Measurements from ENCODE around the gene SORCS2. TPM values are rescaled to one million over a fixed set of nuclear protein-coding genes. Genes with fewer than 3 reads are reported as not detected.
A peak's percentile ranks its signal among the peaks of the same experiment; 100 is the strongest.

Gene SORCS2
- total and polyA plus RNA-seq, 2 of the 4 experiments (the other 2 are of a cell fraction), result 0.36 to 0.62 TPM

- CTCF ChIA-PET, result no interaction called here
- H3K36me3 ChIP-seq (ENCODE audit: control insufficient read depth, insufficient read depth, low read length), result no peaks in the 10 kb centered on the region
- H2BK20ac ChIP-seq (ENCODE audit: low read depth, low read length), result no peak overlapping the region
- POLR2A ChIA-PET (ENCODE audit: unreplicated experiment), result no interaction called here
- in situ Hi-C loops (cut with MboI; ENCODE audit: low sequenced_read_pairs) (no loop called here), dilution Hi-C loops (cut with HindIII; ENCODE audit: low sequenced_read_pairs, unreplicated experiment) (no loop called here), intact Hi-C loops (cut with micrococcal nuclease) (no loop called here)
- no peak overlapping the region for H4K91ac ChIP-seq (ENCODE audit: insufficient read depth, low read depth, low read length)
- ATAC-seq (ENCODE audit: low read depth) (peak; percentile 70), DNase-seq (peak; percentile 57)
- no peak overlapping the region for H2AK9ac ChIP-seq (replicated peaks; ENCODE audit: low read depth, low read length, poor library complexity)
- H3K9ac ChIP-seq (ENCODE audit: low read depth, low read length), result no peak overlapping the region
- no peak overlapping the region for H2AK5ac ChIP-seq (ENCODE audit: low read depth, low read length)
- H3K27me3 ChIP-seq (ENCODE audit: control insufficient read depth, insufficient read depth, low read length), result peaks cover 11% of the 10 kb centered on the region
- no peak overlapping the region for H2BK15ac ChIP-seq (ENCODE audit: low read depth, low read length)
- no peak overlapping the region for H3K14ac ChIP-seq (replicated peaks; ENCODE audit: low read depth, low read length)
- no peak overlapping the region for H3K18ac ChIP-seq (ENCODE audit: low read depth, low read length)
- H3K79me1 ChIP-seq (ENCODE audit: low read depth in 1 of 2, low read length in 2 of 2), result no peaks in the 10 kb centered on the region
- H2BK5ac ChIP-seq (ENCODE audit: low read depth, low read length, poor library complexity, severe bottlenecking), result no peak overlapping the region
- H4K8ac ChIP-seq (ENCODE audit: low read depth in 2 of 2, low read length in 2 of 2), result no peak overlapping the region
- H3K23ac ChIP-seq (ENCODE audit: low read depth, low read length), result no peak overlapping the region
- no peak overlapping the region for H3K27ac ChIP-seq (ENCODE audit: insufficient read depth, low read length)
- no peak for TF ChIP-seq RAD21 (IDR thresholded peaks at IDR 0.05; ENCODE audit: low read length)
- peak; percentile 28; the same call in 1 of the 2 replicates for TF ChIP-seq MAZ (IDR thresholded peaks at IDR 0.05; ENCODE audit: borderline replicate concordance, low read depth, low read length)
- TF ChIP-seq CHD1 (IDR thresholded peaks at IDR 0.05; ENCODE audit: low read depth, low read length), result no peak
- TF ChIP-seq SMC3 (IDR thresholded peaks at IDR 0.05; ENCODE audit: low read depth, low read length), result no peak
- 0 out of 2 replicates have a peak, but pooled peaks have one; percentile 10 for TF ChIP-seq CTCF (conservative IDR thresholded peaks at IDR 0.05; ENCODE audit: low read depth, low read length)
- no peaks in the 10 kb centered on the region for H4K20me1 ChIP-seq (ENCODE audit: insufficient read depth, low read length)
- H3K9me1 ChIP-seq (ENCODE audit: insufficient read depth, low read length), result no peaks in the 10 kb centered on the region
- H3K4me3 ChIP-seq (ENCODE audit: insufficient read depth, low read depth, low read length), result no peak overlapping the region
- no peak overlapping the region for H3K4ac ChIP-seq (ENCODE audit: low read depth, low read length)
- peaks cover 6% of the 10 kb centered on the region for H3K4me1 ChIP-seq (ENCODE audit: control insufficient read depth, insufficient read depth, low read length)
- no TSS peak for BruUV-seq (replicated peaks)
- WGBS, 2 experiments (ENCODE audit: extremely low coverage in 2 of 2, insufficient read length in 1 of 2), result 68% methylated on average over 10 of the region's 22 CpGs; no CpG with 5 or more reads in 1 of the 2 experiments
- H3K4me2 ChIP-seq (ENCODE audit: low read depth, low read length), result no peak overlapping the region
- no peak overlapping the region for H4K5ac ChIP-seq (ENCODE audit: low read depth, low read length)
- no peak overlapping the region for H2BK120ac ChIP-seq (ENCODE audit: low read depth, low read length)
- no peak overlapping the region for H3K56ac ChIP-seq (ENCODE audit: extremely low read depth, insufficient read depth, low read length)
- peak overlapping the region; percentile 33 for H2AFZ ChIP-seq (replicated peaks; ENCODE audit: low read length, poor library complexity)
- no peaks in the 10 kb centered on the region for H3K9me3 ChIP-seq (ENCODE audit: control insufficient read depth, insufficient read depth, low read length)
These were observed 136.7 kb downstream of the SORCS2 start for GRCh38 chr4:7328913-7329638.
